Measurements from ENCODE around the gene MED26.

MED26 gene

DNA sequence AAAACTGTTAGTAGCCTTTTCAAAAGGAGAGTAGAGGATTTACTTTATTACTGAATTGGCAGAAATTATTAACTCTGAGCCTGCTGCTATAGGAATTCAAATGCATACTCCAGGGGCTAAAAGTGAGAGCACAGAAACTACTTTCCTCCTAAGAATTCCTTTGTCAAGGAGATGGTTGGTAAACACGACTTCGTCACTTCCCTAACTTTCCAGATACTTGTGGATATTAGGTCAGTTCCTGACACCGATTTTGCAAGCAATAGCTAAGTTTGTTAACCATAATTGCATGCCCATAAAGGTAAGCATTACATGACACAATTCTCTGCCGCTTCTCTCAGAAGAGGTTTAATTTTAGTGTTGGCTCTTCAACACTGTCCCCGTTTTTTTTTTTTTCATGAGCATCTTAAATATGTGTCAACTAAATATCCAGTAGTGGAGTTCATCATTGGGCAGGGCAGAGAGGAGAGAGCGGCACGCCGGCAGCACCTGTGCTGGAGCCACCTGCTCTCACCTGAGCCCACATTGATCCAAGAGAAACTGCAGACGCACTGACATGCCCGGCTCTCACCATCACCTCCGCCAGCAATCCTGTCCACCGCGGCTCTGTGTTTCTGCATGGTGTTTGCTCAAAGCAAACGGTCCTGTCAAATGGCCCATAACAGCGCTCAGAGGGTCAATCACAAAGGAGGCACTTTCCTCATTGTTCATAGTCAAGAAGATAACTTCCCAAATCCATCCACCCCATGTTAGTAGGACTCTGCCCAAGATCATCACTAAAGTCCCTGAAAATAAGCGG lies 2.6 kb downstream of the MED26 start:
- Histone ChIP-seq H2BK5ac (ENCODE audit: low read length) (no peak overlapping the region), H3K4me2 (ENCODE audit: insufficient read depth, low read length, poor library complexity, severe bottlenecking) (no peak overlapping the region), H2AK5ac (ENCODE audit: low read depth, low read length) (no peak overlapping the region), H3K23ac (ENCODE audit: low read depth, low read length, poor library complexity) (no peak overlapping the region), H2AFZ (ENCODE audit: low read length) (no peak overlapping the region), H3K18ac (ENCODE audit: low read length) (no peak overlapping the region), H2BK15ac (ENCODE audit: low read length) (no peak overlapping the region), H4K8ac (ENCODE audit: low read depth, low read length) (no peak overlapping the region), H3K27me3 (ENCODE audit: control insufficient read depth in 3 of 3, insufficient read depth in 3 of 3, low read depth in 1 of 3, low read length in 3 of 3) (no peaks in the 10 kb centered on the region), H3K4me3 (ENCODE audit: low read length in 2 of 2) (no peak overlapping the region), H2BK120ac (ENCODE audit: low read depth, low read length) (no peak overlapping the region), H3K9me3 (replicated peaks in 1 of 2; ENCODE audit: control insufficient read depth in 2 of 2, insufficient read depth in 1 of 2, low read depth in 1 of 2, low read length in 2 of 2) (no peaks in the 10 kb centered on the region), H3K9ac (ENCODE audit: low read depth, low read length, poor library complexity) (no peak overlapping the region), H3K36me3 (replicated peaks in 1 of 2; ENCODE audit: control insufficient read depth in 2 of 2, insufficient read depth in 2 of 2, low read length in 2 of 2) (peaks cover 1 to 30% of the 10 kb centered on the region in 2 donors), H3K14ac (ENCODE audit: low read length) (no peak overlapping the region), H4K91ac (ENCODE audit: low read depth, low read length, poor library complexity) (no peak overlapping the region), H2BK12ac (ENCODE audit: low read length) (no peak overlapping the region), H3K4me1 (ENCODE audit: control insufficient read depth in 2 of 2, insufficient read depth in 1 of 2, low read depth in 1 of 2, low read length in 2 of 2) (peaks cover 0 to 12% of the 10 kb centered on the region in 2 donors), H3K27ac (replicated peaks; ENCODE audit: low read length) (no peak overlapping the region), H3K79me1 (ENCODE audit: low read depth, low read length) (peaks cover 8% of the 10 kb centered on the region), H3K4ac (ENCODE audit: low read length) (no peak overlapping the region)
- no peak for DNase-seq (ENCODE audit: low spot score)
- WGBS, 2 donors (ENCODE audit: extremely low coverage in 2 of 2, insufficient read length in 2 of 2, insufficient replicate concordance in 1 of 2), result no CpG with 5 or more reads among the region's 16 CpGs

- Histone ChIP-seq H2AFZ (ENCODE audit: low read length) (no peak overlapping the region), H3K4me3 (ENCODE audit: low read length in 2 of 2) (no peak overlapping the region), H2BK12ac (ENCODE audit: low read length) (no peak overlapping the region), H3K18ac (ENCODE audit: low read length) (no peak overlapping the region), H3K9ac (ENCODE audit: low read depth, low read length, poor library complexity) (no peak overlapping the region), H2BK120ac (ENCODE audit: low read depth, low read length) (no peak overlapping the region), H3K4me1 (ENCODE audit: control insufficient read depth in 2 of 2, insufficient read depth in 1 of 2, low read depth in 1 of 2, low read length in 2 of 2) (peaks cover 0 to 9% of the 10 kb centered on the region in 2 donors), H3K27ac (replicated peaks; ENCODE audit: low read length) (no peak overlapping the region), H2BK5ac (ENCODE audit: low read length) (no peak overlapping the region), H3K79me1 (ENCODE audit: low read depth, low read length) (peaks cover 13% of the 10 kb centered on the region), H3K14ac (ENCODE audit: low read length) (no peak overlapping the region), H3K36me3 (replicated peaks in 1 of 2; ENCODE audit: control insufficient read depth in 2 of 2, insufficient read depth in 2 of 2, low read length in 2 of 2) (peaks cover 1 to 29% of the 10 kb centered on the region in 2 donors), H3K4me2 (ENCODE audit: insufficient read depth, low read length, poor library complexity, severe bottlenecking) (no peak overlapping the region), H3K9me3 (replicated peaks in 1 of 2; ENCODE audit: control insufficient read depth in 2 of 2, insufficient read depth in 1 of 2, low read depth in 1 of 2, low read length in 2 of 2) (no peaks in the 10 kb centered on the region), H3K23ac (ENCODE audit: low read depth, low read length, poor library complexity) (no peak overlapping the region), H2AK5ac (ENCODE audit: low read depth, low read length) (no peak overlapping the region), H3K27me3 (ENCODE audit: control insufficient read depth in 3 of 3, insufficient read depth in 3 of 3, low read depth in 1 of 3, low read length in 3 of 3) (no peaks in the 10 kb centered on the region), H3K4ac (ENCODE audit: low read length) (no peak overlapping the region), H2BK15ac (ENCODE audit: low read length) (no peak overlapping the region), H4K91ac (ENCODE audit: low read depth, low read length, poor library complexity) (no peak overlapping the region), H4K8ac (ENCODE audit: low read depth, low read length) (no peak overlapping the region)
- no peak for DNase-seq (ENCODE audit: low spot score)
- no CpG with 5 or more reads among the region's 10 CpGs for WGBS, 2 donors (ENCODE audit: extremely low coverage in 2 of 2, insufficient read length in 2 of 2, insufficient replicate concordance in 1 of 2)
Measured at GRCh38 chr19:16624236-16624635, 3.8 kb downstream of the MED26 start.

DNA sequence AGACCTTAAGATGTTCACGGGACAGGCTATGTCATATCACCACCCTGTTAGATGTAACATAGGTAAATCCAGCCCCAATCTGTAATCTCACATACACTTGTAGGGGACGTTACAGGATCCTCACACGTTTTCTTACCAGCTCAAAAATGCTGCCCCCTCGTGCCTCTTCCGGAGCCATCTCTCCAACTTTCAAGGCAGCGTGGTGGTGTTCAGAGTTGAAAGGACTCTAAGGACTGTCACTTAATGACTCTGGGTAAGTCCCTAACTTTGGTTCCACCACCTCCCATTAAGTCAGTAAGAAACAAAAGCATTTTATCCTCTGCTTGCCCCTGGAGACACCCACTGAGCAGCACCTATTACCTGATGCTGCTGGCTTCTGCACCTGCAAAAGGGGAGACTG lies 4.4 kb downstream of the MED26 start:
- Histone ChIP-seq H4K91ac (ENCODE audit: low read depth, low read length, poor library complexity) (no peak overlapping the region), H4K8ac (ENCODE audit: low read depth, low read length) (no peak overlapping the region), H3K4me2 (ENCODE audit: insufficient read depth, low read length, poor library complexity, severe bottlenecking) (no peak overlapping the region), H2AFZ (ENCODE audit: low read length) (no peak overlapping the region), H3K4me3 (ENCODE audit: low read length in 2 of 2) (no peak overlapping the region), H2BK5ac (ENCODE audit: low read length) (no peak overlapping the region), H2BK15ac (ENCODE audit: low read length) (no peak overlapping the region), H3K4ac (ENCODE audit: low read length) (no peak overlapping the region), H2BK12ac (ENCODE audit: low read length) (no peak overlapping the region), H3K4me1 (ENCODE audit: control insufficient read depth in 2 of 2, insufficient read depth in 1 of 2, low read depth in 1 of 2, low read length in 2 of 2) (peaks cover 0 to 6% of the 10 kb centered on the region in 2 donors), H2AK5ac (ENCODE audit: low read depth, low read length) (no peak overlapping the region), H3K79me1 (ENCODE audit: low read depth, low read length) (peaks cover 13% of the 10 kb centered on the region), H3K27ac (replicated peaks; ENCODE audit: low read length) (no peak overlapping the region), H3K36me3 (replicated peaks in 1 of 2; ENCODE audit: control insufficient read depth in 2 of 2, insufficient read depth in 2 of 2, low read length in 2 of 2) (peaks cover 1 to 29% of the 10 kb centered on the region in 2 donors), H3K27me3 (ENCODE audit: control insufficient read depth in 3 of 3, insufficient read depth in 3 of 3, low read depth in 1 of 3, low read length in 3 of 3) (no peaks in the 10 kb centered on the region), H2BK120ac (ENCODE audit: low read depth, low read length) (no peak overlapping the region), H3K9ac (ENCODE audit: low read depth, low read length, poor library complexity) (no peak overlapping the region), H3K23ac (ENCODE audit: low read depth, low read length, poor library complexity) (no peak overlapping the region), H3K18ac (ENCODE audit: low read length) (no peak overlapping the region), H3K14ac (ENCODE audit: low read length) (no peak overlapping the region), H3K9me3 (replicated peaks in 1 of 2; ENCODE audit: control insufficient read depth in 2 of 2, insufficient read depth in 1 of 2, low read depth in 1 of 2, low read length in 2 of 2) (no peaks in the 10 kb centered on the region)
- no peak for DNase-seq (ENCODE audit: low spot score)
- WGBS, 2 donors (ENCODE audit: extremely low coverage in 2 of 2, insufficient read length in 2 of 2, insufficient replicate concordance in 1 of 2), result no CpG with 5 or more reads among the region's 6 CpGs

DNA sequence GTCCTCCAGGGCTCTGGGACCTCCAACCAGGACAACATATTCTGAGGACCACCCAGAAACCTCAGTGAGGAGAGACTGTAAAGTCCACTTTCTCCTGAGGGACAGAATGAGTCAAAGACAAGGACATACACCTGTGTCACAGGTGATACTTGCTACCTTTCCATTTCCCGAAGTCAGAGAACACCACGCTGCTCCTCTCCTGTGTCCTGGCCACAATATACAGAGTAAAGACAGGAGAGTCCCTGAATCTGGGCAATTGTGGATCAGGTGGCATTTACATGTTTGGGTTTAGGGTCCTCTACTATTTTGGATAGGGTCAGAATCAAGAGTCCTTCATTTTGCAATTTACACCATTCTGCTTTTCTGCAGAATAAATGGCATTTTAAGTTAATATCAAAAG lies 4.9 kb downstream of the MED26 start:
- DNase-seq (ENCODE audit: low spot score), result no peak
- no peaks in the 10 kb centered on the region for H3K27me3 ChIP-seq (ENCODE audit: control insufficient read depth in 3 of 3, insufficient read depth in 3 of 3, low read depth in 1 of 3, low read length in 3 of 3)
- H2BK5ac ChIP-seq (ENCODE audit: low read length), result no peak overlapping the region
- no peak overlapping the region for H3K4ac ChIP-seq (ENCODE audit: low read length)
- H3K4me1 ChIP-seq (ENCODE audit: control insufficient read depth in 2 of 2, insufficient read depth in 1 of 2, low read depth in 1 of 2, low read length in 2 of 2), result peaks cover 0 to 6% of the 10 kb centered on the region in 2 donors
- WGBS, 2 donors (ENCODE audit: extremely low coverage in 2 of 2, insufficient read length in 2 of 2, insufficient replicate concordance in 1 of 2), result no CpG with 5 or more reads among the region's 2 CpGs
- no peak overlapping the region for H2AFZ ChIP-seq (ENCODE audit: low read length)
- H3K9me3 ChIP-seq (replicated peaks in 1 of 2; ENCODE audit: control insufficient read depth in 2 of 2, insufficient read depth in 1 of 2, low read depth in 1 of 2, low read length in 2 of 2), result no peaks in the 10 kb centered on the region
- H3K9ac ChIP-seq (ENCODE audit: low read depth, low read length, poor library complexity), result no peak overlapping the region
- H2AK5ac ChIP-seq (ENCODE audit: low read depth, low read length), result no peak overlapping the region
- H4K8ac ChIP-seq (ENCODE audit: low read depth, low read length), result no peak overlapping the region
- peaks cover 1 to 29% of the 10 kb centered on the region in 2 donors for H3K36me3 ChIP-seq (replicated peaks in 1 of 2; ENCODE audit: control insufficient read depth in 2 of 2, insufficient read depth in 2 of 2, low read length in 2 of 2)
- no peak overlapping the region for H4K91ac ChIP-seq (ENCODE audit: low read depth, low read length, poor library complexity)
- H2BK15ac ChIP-seq (ENCODE audit: low read length), result no peak overlapping the region
- no peak overlapping the region for H3K23ac ChIP-seq (ENCODE audit: low read depth, low read length, poor library complexity)
- H3K14ac ChIP-seq (ENCODE audit: low read length), result no peak overlapping the region
- H3K18ac ChIP-seq (ENCODE audit: low read length), result no peak overlapping the region
- H3K27ac ChIP-seq (replicated peaks; ENCODE audit: low read length), result no peak overlapping the region
- no peak overlapping the region for H3K4me2 ChIP-seq (ENCODE audit: insufficient read depth, low read length, poor library complexity, severe bottlenecking)
- no peak overlapping the region for H2BK120ac ChIP-seq (ENCODE audit: low read depth, low read length)
- peaks cover 15% of the 10 kb centered on the region for H3K79me1 ChIP-seq (ENCODE audit: low read depth, low read length)
- no peak overlapping the region for H3K4me3 ChIP-seq (ENCODE audit: low read length in 2 of 2)
- no peak overlapping the region for H2BK12ac ChIP-seq (ENCODE audit: low read length)

Data from neuronal stem cell (in vitro differentiated cells).